Breast epithelium (tissue), 3 donors: Measurements from ENCODE around the gene TMEM208.

Source experiments
- POLR2A ChIP-seq: fragments of 450-650 bp; IDR thresholded peaks from one replicate; pipeline ENCODE4 v1.6.1; 2016; ENCODE audit warnings: antibody characterized with exemption, mild to moderate bottlenecking, moderate library complexity
- TF ChIP-seq, protein P1 (sequence below), 3 donors: fragments of 450-650 bp; IDR thresholded peaks; one replicate each; pipeline ENCODE4 v1.5.1; 2016 to 2017; ENCODE audit warnings: antibody characterized with exemption in 3 of 3, mild to moderate bottlenecking in 3 of 3, moderate library complexity in 3 of 3

DNA sequence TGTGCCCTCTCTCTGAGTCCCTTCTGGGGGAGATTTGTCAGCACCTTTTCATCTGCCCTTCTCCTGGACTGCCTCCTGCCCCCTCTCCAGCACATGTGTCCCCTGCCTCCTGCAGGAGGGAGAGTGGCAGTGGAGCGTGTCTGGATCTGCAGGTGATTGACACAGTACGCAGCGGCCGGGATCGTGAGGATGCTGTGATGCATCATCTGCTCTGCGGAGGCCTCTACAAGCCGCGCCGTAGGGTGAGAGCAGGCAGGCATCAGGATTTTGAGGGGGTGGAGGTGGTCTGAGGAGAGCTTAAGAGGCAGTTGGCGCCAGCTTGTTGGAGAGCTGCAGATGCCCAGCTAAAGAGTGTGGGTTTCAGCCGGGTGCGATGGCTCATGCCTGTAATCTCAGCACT is 32.8 kb downstream of the TMEM208 start:
- TF ChIP-seq POLR2A, result no peak
- TF ChIP-seq, protein P1, sequence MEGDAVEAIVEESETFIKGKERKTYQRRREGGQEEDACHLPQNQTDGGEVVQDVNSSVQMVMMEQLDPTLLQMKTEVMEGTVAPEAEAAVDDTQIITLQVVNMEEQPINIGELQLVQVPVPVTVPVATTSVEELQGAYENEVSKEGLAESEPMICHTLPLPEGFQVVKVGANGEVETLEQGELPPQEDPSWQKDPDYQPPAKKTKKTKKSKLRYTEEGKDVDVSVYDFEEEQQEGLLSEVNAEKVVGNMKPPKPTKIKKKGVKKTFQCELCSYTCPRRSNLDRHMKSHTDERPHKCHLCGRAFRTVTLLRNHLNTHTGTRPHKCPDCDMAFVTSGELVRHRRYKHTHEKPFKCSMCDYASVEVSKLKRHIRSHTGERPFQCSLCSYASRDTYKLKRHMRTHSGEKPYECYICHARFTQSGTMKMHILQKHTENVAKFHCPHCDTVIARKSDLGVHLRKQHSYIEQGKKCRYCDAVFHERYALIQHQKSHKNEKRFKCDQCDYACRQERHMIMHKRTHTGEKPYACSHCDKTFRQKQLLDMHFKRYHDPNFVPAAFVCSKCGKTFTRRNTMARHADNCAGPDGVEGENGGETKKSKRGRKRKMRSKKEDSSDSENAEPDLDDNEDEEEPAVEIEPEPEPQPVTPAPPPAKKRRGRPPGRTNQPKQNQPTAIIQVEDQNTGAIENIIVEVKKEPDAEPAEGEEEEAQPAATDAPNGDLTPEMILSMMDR (IDR thresholded peaks at IDR 0.05), result no peak
